AG04450 (cell line): ENCODE results near the gene LYPD3. TPM values are rescaled to one million over a fixed set of nuclear protein-coding genes. Genes with fewer than 3 reads are reported as not detected.
"Not testable (repeated sequence)": the region's sequence is repeated elsewhere in the genome, so short reads cannot be mapped to it uniquely, and the experiment has no call there.

Experiments
- CTCF ChIA-PET: fragments of 300-600, 350-600 bp; formaldehyde crosslinking; extraction: SDS; loops from one replicate; lab custom pipeline; 2022; ENCODE audit warnings: antibody characterized with exemption, inconsistent platforms; lab: Charles Lee
- POLR2A ChIA-PET: fragments of 350-600 bp; formaldehyde crosslinking; extraction: SDS; loops from one replicate; lab custom pipeline; 2021; ENCODE audit warnings: antibody characterized with exemption, inconsistent platforms; lab: Yijun Ruan, JAX
- DNase-seq: peaks from one replicate; pipeline ENCODE4 v3.0.0-alpha.2; 2011; ENCODE audit warnings: low read depth, low spot score
- H3K27ac ChIP-seq: one replicate; pipeline ENCODE4 v1.5.1; 2012; ENCODE audit warnings: low read depth, low read length, control low read depth
- H3K27me3 ChIP-seq: one replicate; pipeline ENCODE4 v1.6.0; 2012; ENCODE audit warnings: low read length; ENCODE audit not compliant: control insufficient read depth, insufficient read depth
- H3K4me3 ChIP-seq: 2 replicates; pipeline ENCODE4 v1.5.1; 2011; ENCODE audit warnings: mild to moderate bottlenecking, low read depth, low read length, control low read depth
- H3K9me3 ChIP-seq: 2 replicates; pipeline ENCODE4 v1.5.1; 2012; ENCODE audit warnings: low read length; ENCODE audit not compliant: control insufficient read depth, insufficient read depth
- polyA plus RNA-seq: library from polyadenylated mRNA; depleted of rRNA; stranded (reverse); fragments of >200 nt; gene quantifications from 2 replicates; pipeline ENCODE4 v1.2.3, GENCODE V29; 2011
- TF ChIP-seq, protein P1 (sequence below): IDR thresholded peaks from 2 replicates; pipeline ENCODE4 v1.5.1; 2011; ENCODE audit warnings: low read depth, low read length, control low read depth, inconsistent platforms

The LYPD3 gene
- polyA plus RNA-seq, 1 experiment, result 0.60 TPM

DNA sequence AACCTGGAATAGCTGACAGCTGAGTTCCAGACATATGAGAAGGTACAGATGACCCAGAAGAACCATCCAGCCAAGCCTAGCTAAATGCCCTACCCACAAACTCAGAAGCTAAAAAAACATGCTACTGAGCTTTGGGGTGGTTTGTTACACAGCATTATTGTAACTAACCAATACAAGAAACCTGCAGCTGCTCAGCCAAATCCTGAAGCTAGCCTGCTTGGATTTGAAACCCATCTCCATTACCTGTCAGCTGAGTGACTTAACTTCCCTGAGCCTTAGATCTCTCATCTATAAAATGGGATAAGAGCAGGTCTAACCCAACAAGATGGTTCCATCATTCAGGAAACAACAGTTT lies 25.7 kb downstream of the LYPD3 start:
- ChIA-PET CTCF (interaction anchor here (1.2 to 3.0 kb wide), 2 partner anchors 9 to 80 kb away, joined by 3 to 23 read pairs; no protein-coding TSS in a partner anchor), POLR2A (interaction anchor here (0.8 kb wide), 1 partner anchor 37 kb away, joined by 4 read pairs; no protein-coding TSS in a partner anchor)
- TF ChIP-seq, protein P1, sequence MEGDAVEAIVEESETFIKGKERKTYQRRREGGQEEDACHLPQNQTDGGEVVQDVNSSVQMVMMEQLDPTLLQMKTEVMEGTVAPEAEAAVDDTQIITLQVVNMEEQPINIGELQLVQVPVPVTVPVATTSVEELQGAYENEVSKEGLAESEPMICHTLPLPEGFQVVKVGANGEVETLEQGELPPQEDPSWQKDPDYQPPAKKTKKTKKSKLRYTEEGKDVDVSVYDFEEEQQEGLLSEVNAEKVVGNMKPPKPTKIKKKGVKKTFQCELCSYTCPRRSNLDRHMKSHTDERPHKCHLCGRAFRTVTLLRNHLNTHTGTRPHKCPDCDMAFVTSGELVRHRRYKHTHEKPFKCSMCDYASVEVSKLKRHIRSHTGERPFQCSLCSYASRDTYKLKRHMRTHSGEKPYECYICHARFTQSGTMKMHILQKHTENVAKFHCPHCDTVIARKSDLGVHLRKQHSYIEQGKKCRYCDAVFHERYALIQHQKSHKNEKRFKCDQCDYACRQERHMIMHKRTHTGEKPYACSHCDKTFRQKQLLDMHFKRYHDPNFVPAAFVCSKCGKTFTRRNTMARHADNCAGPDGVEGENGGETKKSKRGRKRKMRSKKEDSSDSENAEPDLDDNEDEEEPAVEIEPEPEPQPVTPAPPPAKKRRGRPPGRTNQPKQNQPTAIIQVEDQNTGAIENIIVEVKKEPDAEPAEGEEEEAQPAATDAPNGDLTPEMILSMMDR, result no peak
- H3K27ac ChIP-seq, result no peak overlapping the region
- H3K4me3 ChIP-seq, result no peak overlapping the region
- DNase-seq, result no peak
- H3K27me3 ChIP-seq, result peaks cover 5% of the 10 kb centered on the region
- H3K9me3 ChIP-seq, result no peaks in the 10 kb centered on the region; the same call in 1 of the 2 replicates

DNA sequence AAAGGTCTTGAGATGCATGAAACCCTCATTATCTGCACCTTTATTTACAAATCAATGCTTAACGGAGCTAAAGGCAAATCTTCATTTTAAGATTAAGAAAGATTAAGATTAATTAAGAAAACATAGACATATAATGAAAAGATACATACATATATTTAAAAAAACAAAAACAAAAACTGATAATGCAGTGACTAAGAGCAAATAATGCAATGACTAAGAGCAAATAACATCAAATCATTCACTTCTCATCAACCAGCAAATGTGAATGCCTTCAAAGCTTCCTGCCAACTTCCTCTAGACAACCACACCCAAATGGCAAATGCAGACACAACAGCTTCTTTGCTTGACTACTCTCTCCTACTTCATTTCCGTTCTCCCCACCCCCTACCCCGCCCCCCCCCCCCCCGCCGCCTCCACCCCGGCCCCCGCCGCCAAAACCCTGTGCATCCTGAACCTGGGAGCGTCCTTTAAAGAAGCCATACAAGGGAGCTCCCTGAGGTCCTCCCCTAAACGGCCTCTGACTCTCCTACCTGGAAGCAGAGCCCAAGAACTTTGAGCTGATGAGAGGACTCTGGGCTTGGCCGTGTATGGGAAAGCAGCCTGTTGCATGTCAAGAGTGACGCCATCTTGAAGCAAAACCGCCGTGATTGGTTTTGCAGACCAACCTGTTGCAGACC lies 26.2 kb downstream of the LYPD3 start:
- ChIA-PET POLR2A (interaction anchor here (0.8 kb wide), 1 partner anchor 37 kb away, joined by 4 read pairs; no protein-coding TSS in a partner anchor), CTCF (interaction anchor here (1.2 to 3.0 kb wide), 3 partner anchors 8 to 81 kb away, joined by 3 to 23 read pairs (median 8); no protein-coding TSS in a partner anchor)
- TF ChIP-seq, protein P1, result no peak
- Histone ChIP-seq H3K27me3 (peaks cover 5% of the 10 kb centered on the region), H3K9me3 (no peaks in the 10 kb centered on the region; the same call in 1 of the 2 replicates), H3K4me3 (no peak overlapping the region), H3K27ac (no peak overlapping the region)
- no peak for DNase-seq

DNA sequence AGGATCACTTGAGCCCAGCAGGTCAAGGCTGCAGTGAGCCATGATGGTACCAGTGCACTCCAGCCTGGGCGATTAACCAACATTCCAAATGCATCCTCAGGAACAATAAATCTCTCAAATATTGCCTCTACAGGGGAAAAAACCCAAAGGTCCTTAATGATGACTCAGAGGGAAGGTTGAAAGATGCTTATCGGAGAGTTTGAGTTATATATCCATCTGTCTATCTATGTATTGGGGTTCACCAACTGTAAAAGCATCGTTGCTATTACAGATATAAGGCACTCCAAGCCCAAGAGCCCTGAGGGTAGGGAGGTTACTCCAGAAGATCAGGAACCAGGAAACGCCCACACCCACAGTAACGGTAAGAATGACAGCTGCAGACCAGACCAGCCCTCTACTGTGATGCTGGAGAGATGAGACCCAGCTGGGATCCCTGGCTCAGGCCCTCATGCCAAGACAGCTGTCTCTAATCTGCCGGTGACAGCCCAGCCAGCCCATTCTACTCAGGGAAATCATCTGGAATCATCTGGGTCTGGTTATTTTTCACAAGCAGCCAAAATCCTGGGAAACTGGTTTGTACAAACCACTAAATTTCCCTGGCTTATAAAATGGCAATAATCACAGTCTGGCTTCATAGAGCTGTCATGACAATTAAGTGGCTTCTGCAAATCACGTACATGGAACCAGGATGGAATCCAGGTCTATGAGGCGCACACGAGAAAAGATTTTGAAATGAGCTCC lies 26.9 kb downstream of the LYPD3 start:
- peaks cover 5% of the 10 kb centered on the region for H3K27me3 ChIP-seq
- peak overlapping the region; percentile 21 for H3K27ac ChIP-seq
- DNase-seq, result peak; percentile 65
- TF ChIP-seq, protein P1, result no peak
- CTCF ChIA-PET, result interaction anchor here (1.3 to 3.0 kb wide), 2 partner anchors 8 to 81 kb away, joined by 8 to 23 read pairs; no protein-coding TSS in a partner anchor
- no peak overlapping the region for H3K4me3 ChIP-seq
- POLR2A ChIA-PET, result no interaction called here
- no peaks in the 10 kb centered on the region; the same call in 1 of the 2 replicates for H3K9me3 ChIP-seq

DNA sequence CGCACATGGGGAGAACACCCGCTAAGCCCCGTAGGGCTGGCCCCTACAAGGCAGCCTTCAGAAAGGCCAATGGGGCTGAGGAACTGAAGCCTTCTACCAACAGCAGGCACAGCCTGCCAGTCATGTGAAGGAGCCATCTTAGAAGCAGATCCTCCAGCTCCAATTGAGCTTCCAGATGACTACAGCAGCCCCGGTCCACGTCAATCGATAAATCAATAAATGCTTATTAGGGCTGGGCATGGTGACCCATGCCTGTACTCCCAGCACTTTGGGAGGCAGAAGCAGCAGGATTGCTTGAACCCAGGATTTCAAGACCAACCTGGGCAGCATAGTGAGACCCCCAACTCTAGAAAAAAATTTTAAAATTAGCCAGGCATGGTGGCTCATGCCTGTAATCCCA lies 27.7 kb downstream of the LYPD3 start:
- TF ChIP-seq, protein P1, result no peak
- H3K27me3 ChIP-seq, result peaks cover 5% of the 10 kb centered on the region
- ChIA-PET CTCF (no interaction called here), POLR2A (no interaction called here)
- no peaks in the 10 kb centered on the region; the same call in 1 of the 2 replicates for H3K9me3 ChIP-seq
- no peak overlapping the region for H3K27ac ChIP-seq
- no peak overlapping the region for H3K4me3 ChIP-seq
- DNase-seq, result no peak

DNA sequence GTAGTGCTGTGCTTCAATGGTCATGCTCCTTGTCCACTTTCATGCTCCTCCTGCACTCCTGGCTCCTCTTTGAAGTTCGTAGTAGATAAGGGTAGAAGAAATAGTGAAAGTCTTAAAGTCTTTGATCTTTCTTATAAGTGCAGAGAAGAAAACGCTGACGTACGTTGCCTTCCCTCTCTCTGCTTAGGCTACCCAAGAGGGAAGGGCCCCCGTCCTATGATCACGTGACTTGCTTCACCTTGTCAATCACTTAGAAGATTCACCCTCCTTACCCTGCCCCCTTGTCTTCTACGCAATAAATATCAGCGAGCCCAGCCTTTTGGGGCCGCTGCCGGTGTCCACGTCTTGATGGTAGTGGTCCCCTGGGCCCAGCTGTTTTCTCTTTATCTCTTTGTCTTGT lies 28.1 kb downstream of the LYPD3 start:
- H3K9me3 ChIP-seq, H3K27me3 ChIP-seq, CTCF ChIA-PET: not testable (repeated sequence)

More for the DNA sequence above, 28.1 kb downstream of the LYPD3 start:
- DNase-seq, POLR2A ChIA-PET, H3K4me3 ChIP-seq, H3K27ac ChIP-seq: not testable (repeated sequence)
